Measurements from ENCODE around the gene PRMT7. TPM values are rescaled to one million over a fixed set of nuclear protein-coding genes. Genes with fewer than 3 reads are reported as not detected.

The PRMT7 gene
- total and polyA plus RNA-seq, 2 of the 8 experiments (the other 6 are each of a cell fraction or from before 2014, with no cell fraction given) = 48.2 to 49.3 TPM

- no peaks in the 10 kb centered on the region for H3K36me3 ChIP-seq (ENCODE audit: control insufficient read depth in 2 of 4, insufficient read depth in 4 of 4, low read length in 3 of 4)
- no peak overlapping the region for H3K9ac ChIP-seq (replicated peaks in 1 of 4; ENCODE audit: extremely low read depth in 1 of 4, low read depth in 3 of 4, low read length in 3 of 4)
- ChIA-PET CTCF (ENCODE audit: partially characterized antibody) (interaction anchor here (0.6 to 8.8 kb wide), 15 partner anchors 9 to 845 kb away, joined by 3 to 84 read pairs (median 4); no protein-coding TSS in a partner anchor), POLR2A (ENCODE audit: partially characterized antibody) (interaction anchor here (1.2 to 1.4 kb wide), 6 partner anchors 8 to 68 kb away, joined by 3 to 6 read pairs (median 4); partner anchors contain the start of genes PRMT7 and SLC7A6OS)
- no peak overlapping the region for H3K23ac ChIP-seq (ENCODE audit: insufficient read length)
- H3K23me2 ChIP-seq (ENCODE audit: low read depth, low read length) = no peaks in the 10 kb centered on the region
- H2BK12ac ChIP-seq (ENCODE audit: low read depth, low read length) = no peak overlapping the region
- H3K79me1 ChIP-seq (ENCODE audit: low read depth, low read length) = no peaks in the 10 kb centered on the region
- H4K91ac ChIP-seq (replicated peaks; ENCODE audit: insufficient read length, low read length) = no peak overlapping the region
- no peak overlapping the region for H4K5ac ChIP-seq (ENCODE audit: insufficient read length, low read depth, low read length)
- no peak for TF ChIP-seq SIN3A (conservative IDR thresholded peaks at IDR 0.05 in 1 of 2, IDR thresholded peaks at IDR 0.05 in 1 of 2; ENCODE audit: low read depth in 1 of 2, low read length in 2 of 2)
- TF ChIP-seq YY1 (IDR thresholded peaks at IDR 0.05; ENCODE audit: low read depth, low read length) = no peak
- no peak overlapping the region for H2BK120ac ChIP-seq (replicated peaks; ENCODE audit: low read depth, low read length)
- H3K27me3 ChIP-seq (replicated peaks in 1 of 4; ENCODE audit: control insufficient read depth in 3 of 4, extremely low read depth in 1 of 4, insufficient read depth in 3 of 4, low read length in 3 of 4) = peaks cover 0 to 2% (median 0%) of the 10 kb centered on the region in 4 experiments; a peak in 2 of 7 replicates
- H2AK5ac ChIP-seq (ENCODE audit: low read depth, low read length) = no peak overlapping the region
- no peak overlapping the region for H3K18ac ChIP-seq (ENCODE audit: extremely low read depth, low read length)
- H3K14ac ChIP-seq (ENCODE audit: insufficient read length) = no peak overlapping the region
- WGBS, 2 experiments (ENCODE audit: extremely low coverage in 1 of 2, insufficient coverage in 1 of 2, insufficient read length in 1 of 2, insufficient replicate concordance in 2 of 2, low coverage in 1 of 2, low lambda C conversion rate in 2 of 2, missing lambda C conversion rate in 1 of 2) = 87% methylated on average over 13 of the region's 13 CpGs; no CpG with 5 or more reads in 1 of the 2 experiments
- H3K4me2 ChIP-seq (ENCODE audit: insufficient read depth in 1 of 2, low read depth in 2 of 2, low read length in 2 of 2) = no peak overlapping the region
- no peak overlapping the region; the same call in 1 of the 2 replicates for H2BK20ac ChIP-seq (ENCODE audit: low read length)
- H3K79me2 ChIP-seq (ENCODE audit: control insufficient read depth in 1 of 2, insufficient read depth in 2 of 2, low read length in 2 of 2) = no peaks in the 10 kb centered on the region
- H3K27ac ChIP-seq (ENCODE audit: low read depth, low read length) = no peak overlapping the region
- no peak overlapping the region for H3K4ac ChIP-seq (replicated peaks; ENCODE audit: insufficient read length, low read depth, low read length)
- FAIRE-seq (no peak), DNase-seq (ENCODE audit: low read depth in 1 of 2, low spot score in 2 of 2) (no peak)
- no peaks in the 10 kb centered on the region for H4K20me1 ChIP-seq (replicated peaks in 1 of 2; ENCODE audit: control insufficient read depth in 1 of 2, insufficient read depth in 2 of 2, low read length in 2 of 2)
- no peak overlapping the region for H2BK15ac ChIP-seq (ENCODE audit: low read length)
- H3K56ac ChIP-seq (replicated peaks; ENCODE audit: insufficient read length, low read depth, low read length) = no peak overlapping the region
- no peak overlapping the region for H2AFZ ChIP-seq (ENCODE audit: low read length)
- no peak overlapping the region for H4K8ac ChIP-seq (ENCODE audit: extremely low read depth, insufficient read depth, low read length)
- peaks cover 0 to 10% (median 1%) of the 10 kb centered on the region in 4 experiments; a peak in 4 of 7 replicates for H3K4me1 ChIP-seq (replicated peaks in 1 of 4; ENCODE audit: control insufficient read depth in 3 of 4, insufficient read depth in 4 of 4, low read length in 3 of 4)
- no peak overlapping the region for H2BK5ac ChIP-seq (ENCODE audit: low read depth, low read length)
- H3K9me3 ChIP-seq (ENCODE audit: insufficient read depth in 2 of 2, low read depth in 1 of 2, low read length in 1 of 2) = no peaks in the 10 kb centered on the region
- H3K4me3 ChIP-seq (ENCODE audit: extremely low read depth in 1 of 4, insufficient read depth in 2 of 4, low read depth in 3 of 4, low read length in 4 of 4) = no peak overlapping the region
Observed at GRCh38 chr16:68378436-68379415, 67.9 kb downstream of the PRMT7 start.
